ENCODE measurements around the gene SDSL. TPM values are rescaled to one million over a fixed set of nuclear protein-coding genes. Genes with fewer than 3 reads are reported as not detected.

The SDSL gene
- total RNA-seq, 2 experiments from 2014 or later: 0.85 to 1.2 TPM

Other genes starting within 250 kb of the SDSL start
- 10 to 100 TPM; 70.1 to 74.2 TPM for gene DDX54, start 236.9 kb upstream of the SDSL start, total RNA-seq
- 10 to 100 TPM; 18.5 to 21.5 TPM for gene RITA1, start 236.7 kb upstream of the SDSL start, total RNA-seq
- 10 to 100 TPM; 29.9 to 32.0 TPM for gene TPCN1, start 200.9 kb upstream of the SDSL start, total RNA-seq
- 10 to 100 TPM; 42.1 to 42.4 TPM for gene SLC8B1, start 87.3 kb upstream of the SDSL start, total RNA-seq
- gene PLBD2, start 63.8 kb upstream of the SDSL start, total RNA-seq: 10 to 100 TPM; 12.8 to 13.6 TPM
- gene SDS, start 18.5 kb upstream of the SDSL start, total RNA-seq: under 1 TPM; 0.36 to 0.60 TPM
- gene LHX5, start 49.5 kb downstream of the SDSL start, total RNA-seq: not detected

All from activated naive CD8-positive, alpha-beta T cell treated with anti-CD3 and anti-CD28 coated beads, Interleukin-2, amount 10 ng/mL, durations not matched to agents 7 days and 5 days (primary cell).